Activated CD8-positive, alpha-beta memory T cell treated with anti-CD3 and anti-CD28 coated beads, Interleukin-2, amount 50 U/mL, for 1 hour (primary cell): ENCODE measurements around the gene ADAM8.
A peak's percentile ranks its signal among the peaks of the same experiment; 100 is the strongest.

Experiments used
- DNase-seq: peaks from one replicate; pipeline ENCODE4 v3.0.0-alpha.2; 2020; ENCODE audit errors: extremely low read depth

Gene ADAM8

GRCh38 chr10:133308421-133309099, 31.9 kb upstream of the ADAM8 start, which contains the start of the genes TUBGCP2 and ZNF511:
TSS of gene TUBGCP2 (minus strand) at chr10:133308872. CDS start at chr10:133302941, 5,931 bp downstream.
TSS of gene ZNF511 (plus strand) at chr10:133308914. CDS start at chr10:133308944, 30 bp downstream.
- DNase-seq = peak; percentile 65

- peak; percentile 76 for DNase-seq
These were observed 31.2 kb upstream of the ADAM8 start for GRCh38 chr10:133307776-133308420.

DNA sequence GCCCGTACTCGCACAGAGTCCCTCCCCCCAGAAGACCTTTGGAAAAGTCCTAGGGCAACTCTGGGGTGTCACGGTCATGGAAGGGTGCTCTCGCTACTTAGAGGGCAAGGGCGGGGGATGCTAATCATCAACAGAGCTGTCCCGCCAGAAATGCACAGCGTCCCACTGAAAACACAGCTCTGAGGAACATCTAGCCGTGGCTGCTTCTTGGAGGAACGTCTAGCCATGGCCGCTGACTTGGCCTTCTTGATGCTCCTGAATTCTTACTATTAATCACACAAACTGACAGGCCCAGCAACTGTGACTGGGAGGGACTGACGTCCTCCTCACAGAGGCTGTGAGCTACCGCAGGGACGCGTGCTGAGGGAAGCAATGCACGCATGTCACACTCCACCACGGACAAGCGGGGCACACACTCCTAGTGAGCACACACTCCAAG, 30.3 kb upstream of the ADAM8 start:
- DNase-seq = no peak

DNA sequence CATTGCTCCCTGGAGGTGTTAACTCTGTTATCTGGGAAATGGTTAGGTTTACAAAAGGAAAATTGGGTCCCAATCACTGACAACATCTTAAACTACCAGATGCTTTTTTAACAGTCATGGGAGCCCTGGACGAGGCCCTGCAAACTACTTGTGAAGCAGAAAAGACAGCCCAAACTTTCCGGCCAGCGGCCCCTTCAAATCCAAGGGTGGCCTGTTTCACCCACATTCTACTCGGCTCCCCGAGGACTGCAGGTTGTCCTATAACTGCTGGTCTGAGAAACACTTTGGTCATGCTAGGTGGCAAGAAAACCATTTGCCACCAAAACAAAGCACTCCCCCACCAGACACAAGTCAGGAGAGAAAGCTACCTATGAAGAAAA, 29.4 kb upstream of the ADAM8 start:
- DNase-seq = no peak

DNA sequence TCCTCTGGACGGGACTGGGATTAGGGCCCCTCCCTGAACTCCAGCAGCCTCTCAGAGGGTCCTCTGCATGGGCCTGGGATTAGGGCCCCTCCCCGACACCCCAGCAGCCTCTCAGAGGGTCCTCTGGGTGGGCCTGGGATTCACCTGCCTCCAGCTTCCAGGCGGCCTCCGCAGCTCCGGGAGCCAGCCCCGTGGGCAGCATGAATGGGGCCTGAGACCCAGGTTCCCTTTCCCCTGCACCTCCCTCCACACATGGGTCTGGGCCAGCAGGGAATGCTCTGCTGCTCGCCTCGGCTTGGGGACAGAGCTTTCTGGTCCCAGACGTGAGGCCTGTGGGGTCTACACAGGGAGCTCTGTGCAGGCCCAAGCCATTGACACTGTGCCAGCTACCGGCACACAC, 26.5 kb upstream of the ADAM8 start:
- DNase-seq = no peak

DNA sequence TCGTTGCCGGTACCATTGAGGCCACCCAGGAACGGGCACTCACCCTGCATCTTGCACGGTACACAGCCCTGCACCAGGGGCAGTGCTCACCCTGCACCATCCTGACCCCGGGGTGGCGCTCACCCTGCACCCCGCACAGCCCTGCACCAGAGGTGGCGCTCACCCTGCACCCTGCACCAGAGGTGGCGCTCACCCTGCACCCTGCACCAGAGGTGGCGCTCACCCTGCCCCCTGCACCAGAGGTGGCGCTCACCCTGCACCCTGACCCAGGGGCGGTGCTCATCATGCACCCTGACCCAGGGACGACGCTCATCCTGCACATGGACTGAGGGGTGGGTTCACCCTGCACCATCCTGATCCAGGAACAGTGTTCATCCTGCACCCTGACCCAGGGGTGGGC, 25.6 kb upstream of the ADAM8 start:
- no peak for DNase-seq

DNA sequence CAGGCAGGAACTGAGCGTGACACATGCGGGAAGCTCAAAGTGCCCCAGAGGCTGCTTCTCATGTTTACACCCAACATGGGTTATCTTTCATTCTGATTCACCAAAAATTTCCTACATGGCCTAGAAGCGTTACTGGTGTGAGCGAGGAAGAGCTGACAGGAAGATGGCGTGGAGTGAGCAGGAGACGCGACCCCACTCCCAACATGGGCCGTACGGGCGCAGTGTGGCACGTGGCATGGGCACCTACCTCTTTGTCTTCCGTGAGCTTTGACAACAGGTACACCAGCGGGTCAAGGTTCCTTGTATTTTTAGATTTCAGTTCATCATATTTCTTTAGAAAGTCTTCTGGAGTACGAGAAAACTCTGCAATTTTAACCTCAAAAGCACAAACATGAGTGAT, 23.1 kb upstream of the ADAM8 start:
- no peak for DNase-seq

GRCh38 chr10:133299224-133299623, 22.6 kb upstream of the ADAM8 start:
- no peak for DNase-seq

- no peak for DNase-seq
These were observed 21.8 kb upstream of the ADAM8 start for GRCh38 chr10:133298466-133298865.

DNA sequence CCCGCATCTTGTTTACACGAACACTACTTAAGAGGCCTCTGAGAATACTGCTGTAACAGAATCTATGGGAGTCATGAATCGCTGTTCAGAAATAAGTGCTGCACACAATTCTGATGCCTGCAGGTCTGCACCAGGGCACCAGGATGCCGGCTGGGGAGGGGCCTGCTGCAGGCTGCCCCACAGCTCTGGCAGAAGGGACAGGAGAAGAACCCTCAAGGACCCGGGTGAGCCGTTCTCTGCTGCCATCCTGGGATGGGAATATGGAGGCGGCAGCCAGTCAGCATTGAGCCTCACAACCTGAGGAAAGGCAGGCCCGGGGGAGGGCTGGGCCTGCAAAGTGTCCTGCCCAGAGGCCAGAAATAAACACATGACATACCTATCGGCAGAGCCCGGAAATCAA, 20.8 kb upstream of the ADAM8 start:
- no peak for DNase-seq

DNA sequence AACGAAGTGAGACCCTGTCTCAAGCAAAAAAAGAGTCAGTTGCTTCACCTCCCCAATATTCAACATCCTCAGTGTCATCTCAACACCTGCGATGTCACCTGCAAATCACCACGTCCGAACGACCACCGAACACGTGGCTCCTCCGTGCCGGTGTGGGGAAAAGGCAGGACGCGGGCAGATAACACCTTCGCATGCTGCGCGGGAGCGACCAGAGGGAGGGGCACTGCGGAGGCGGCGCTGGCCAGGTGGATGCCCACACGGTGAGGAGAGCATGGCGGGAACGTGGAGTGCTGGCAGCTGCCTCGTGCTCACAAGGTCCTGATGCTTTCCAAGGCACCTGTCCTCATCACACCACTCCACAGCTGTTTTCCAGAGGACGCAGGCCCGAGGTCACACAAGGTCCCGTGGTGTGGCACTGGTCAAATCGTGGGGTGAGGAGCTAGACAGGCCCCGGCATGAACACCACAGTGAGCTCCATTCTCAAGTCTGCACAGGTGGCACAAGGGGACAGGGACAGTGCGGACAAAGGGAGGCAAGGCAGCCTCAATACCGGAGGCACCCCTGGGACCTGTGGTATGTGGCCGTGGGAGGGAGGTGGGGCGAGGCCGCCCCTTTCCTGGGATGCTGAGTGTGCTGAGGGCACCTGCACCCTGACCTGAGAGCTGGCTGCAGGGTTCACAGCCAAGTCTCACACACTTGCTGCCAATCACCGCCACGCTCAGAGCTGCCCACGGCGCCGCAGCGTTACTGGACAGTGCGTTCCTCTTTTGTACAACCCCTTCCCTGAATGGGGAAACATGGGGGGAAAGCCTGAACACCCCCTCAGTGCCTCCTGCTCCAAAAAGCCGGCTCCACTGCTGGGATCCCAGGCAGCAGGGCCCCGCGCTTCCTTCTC, 19.0 kb upstream of the ADAM8 start:
- no peak for DNase-seq

DNA sequence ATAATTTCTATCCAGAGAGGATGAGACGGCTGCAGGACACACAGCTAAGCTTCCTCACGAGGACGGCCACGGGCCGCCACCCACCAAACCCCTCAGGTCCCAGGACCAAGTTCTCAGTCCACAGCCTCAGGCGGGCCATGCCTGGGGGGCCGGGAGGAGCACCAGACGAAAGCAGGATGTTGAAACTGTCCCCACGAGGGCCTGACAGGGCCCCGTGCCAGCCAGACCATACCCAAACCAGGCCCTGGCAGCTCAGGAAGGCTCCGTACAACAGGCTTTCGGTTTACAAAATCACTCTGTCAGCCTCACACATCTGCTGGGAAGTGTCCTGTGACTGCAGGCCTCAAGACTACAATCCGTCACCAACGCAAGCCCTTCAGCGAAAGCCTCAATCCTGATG, 17.5 kb upstream of the ADAM8 start:
- no peak for DNase-seq

- DNase-seq = no peak
These were observed 17.1 kb upstream of the ADAM8 start for GRCh38 chr10:133293810-133294119.

- DNase-seq = no peak
These were observed 16.5 kb upstream of the ADAM8 start for GRCh38 chr10:133292919-133293809.

DNA sequence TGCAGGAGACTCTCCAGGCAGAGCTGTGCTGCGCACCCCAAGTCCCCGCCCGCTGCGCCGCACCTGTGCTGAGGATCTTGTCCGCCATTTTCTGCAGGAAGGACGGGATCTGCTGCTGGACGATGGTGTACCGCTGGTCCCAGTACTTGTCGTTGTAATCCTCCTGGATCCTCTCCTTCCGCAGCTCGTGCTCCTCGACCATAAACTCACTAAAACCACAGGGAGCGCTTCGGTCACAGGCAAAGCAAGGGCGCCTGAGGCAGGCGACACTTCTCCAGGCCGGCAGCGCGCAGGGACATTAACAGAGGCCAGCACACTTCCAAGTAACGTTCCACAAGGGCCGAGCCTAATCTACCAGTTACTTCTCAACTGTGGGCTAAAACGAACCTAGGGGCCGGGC, 13.1 kb upstream of the ADAM8 start:
- no peak for DNase-seq

GRCh38 chr10:133287832-133288500, 11.3 kb upstream of the ADAM8 start:
- no peak for DNase-seq

GRCh38 chr10:133286366-133286765, 9.7 kb upstream of the ADAM8 start:
- DNase-seq = no peak

GRCh38 chr10:133285217-133285616, 8.5 kb upstream of the ADAM8 start:
- DNase-seq = no peak

GRCh38 chr10:133283931-133284330, 7.3 kb upstream of the ADAM8 start:
- no peak for DNase-seq

- DNase-seq = no peak
These were observed 6.2 kb upstream of the ADAM8 start for GRCh38 chr10:133282846-133283390.
